Bronchial epithelial cell (primary cell): ENCODE results near the gene RERG. TPM values are rescaled to one million over a fixed set of nuclear protein-coding genes. Genes with fewer than 3 reads are reported as not detected.

Experiments
- DNase-seq: peaks from one replicate; pipeline ENCODE4 v3.0.0-alpha.2; 2010; ENCODE audit warnings: low read depth
- FAIRE-seq: peaks from 2 replicates; lab custom pipeline; 2011; peaks lifted over from hg19 to GRCh38; lab: Jason Lieb, UNC
- H3K27me3 ChIP-seq: 2 replicates; pipeline ENCODE4 v1.5.1; 2011; ENCODE audit warnings: low read length; ENCODE audit not compliant: control insufficient read depth, insufficient read depth
- H3K36me3 ChIP-seq: 2 replicates; pipeline ENCODE4 v1.5.1; 2011; ENCODE audit warnings: low read length; ENCODE audit not compliant: control insufficient read depth, insufficient read depth
- H3K4me3 ChIP-seq: 2 replicates; pipeline ENCODE4 v1.5.1; 2011; ENCODE audit warnings: mild to moderate bottlenecking, low read depth, low read length, control low read depth
- CTCF ChIP-seq: IDR thresholded peaks from 2 replicates; pipeline ENCODE4 v1.5.1; 2011; ENCODE audit warnings: mild to moderate bottlenecking, moderate library complexity, low read length, control low read depth, inconsistent platforms; ENCODE audit not compliant: insufficient read depth, severe bottlenecking
- total RNA-seq: library from RNA; depleted of rRNA; stranded (reverse); fragments of >200 nt; gene quantifications from 2 replicates; pipeline ENCODE4 v1.2.1, GENCODE V29; 2014

RERG gene
- total RNA-seq, 1 donor from 2014 or later = 0.53 TPM

GRCh38 chr12:15208140-15208539, 13.1 kb downstream of the RERG start:
- no peak overlapping the region for H3K4me3 ChIP-seq
- peak; percentile 66 for FAIRE-seq

GRCh38 chr12:15206831-15207389, 14.3 kb downstream of the RERG start:
- FAIRE-seq = no peak
- H3K4me3 ChIP-seq = no peak overlapping the region
- TF ChIP-seq CTCF = no peak

More at GRCh38 chr12:15208140-15208539, 13.1 kb downstream of the RERG start:
- peak; percentile 80 for DNase-seq
- H3K36me3 ChIP-seq = no peaks in the 10 kb centered on the region
- peak; percentile 40 for TF ChIP-seq CTCF
- no peaks in the 10 kb centered on the region for H3K27me3 ChIP-seq

GRCh38 chr12:15206338-15206737, 14.9 kb downstream of the RERG start:
- Histone ChIP-seq H3K27me3 (no peaks in the 10 kb centered on the region), H3K36me3 (no peaks in the 10 kb centered on the region), H3K4me3 (no peak overlapping the region)
- DNase-seq (no peak), FAIRE-seq (no peak)
- no peak for TF ChIP-seq CTCF

More at GRCh38 chr12:15206831-15207389, 14.3 kb downstream of the RERG start:
- Histone ChIP-seq H3K36me3 (no peaks in the 10 kb centered on the region), H3K27me3 (no peaks in the 10 kb centered on the region)
- DNase-seq = no peak

- FAIRE-seq = no peak
- DNase-seq = no peak
- no peak for TF ChIP-seq CTCF
- no peaks in the 10 kb centered on the region for H3K36me3 ChIP-seq
- no peak overlapping the region for H3K4me3 ChIP-seq
- H3K27me3 ChIP-seq = no peaks in the 10 kb centered on the region
Measured at GRCh38 chr12:15205341-15206010, 15.7 kb downstream of the RERG start.

- no peaks in the 10 kb centered on the region for H3K27me3 ChIP-seq
- H3K4me3 ChIP-seq = no peak overlapping the region
- DNase-seq (no peak), FAIRE-seq (no peak)
- TF ChIP-seq CTCF = no peak
- no peaks in the 10 kb centered on the region for H3K36me3 ChIP-seq
Measured at GRCh38 chr12:15201456-15201855, 19.8 kb downstream of the RERG start.
